ENCODE measurements around the gene G0S2.
A peak's percentile ranks its signal among the peaks of the same experiment; 100 is the strongest.
"Not testable (repeated sequence)": the region's sequence is repeated elsewhere in the genome, so short reads cannot be mapped to it uniquely, and the experiment has no call there.

Gene G0S2

DNA sequence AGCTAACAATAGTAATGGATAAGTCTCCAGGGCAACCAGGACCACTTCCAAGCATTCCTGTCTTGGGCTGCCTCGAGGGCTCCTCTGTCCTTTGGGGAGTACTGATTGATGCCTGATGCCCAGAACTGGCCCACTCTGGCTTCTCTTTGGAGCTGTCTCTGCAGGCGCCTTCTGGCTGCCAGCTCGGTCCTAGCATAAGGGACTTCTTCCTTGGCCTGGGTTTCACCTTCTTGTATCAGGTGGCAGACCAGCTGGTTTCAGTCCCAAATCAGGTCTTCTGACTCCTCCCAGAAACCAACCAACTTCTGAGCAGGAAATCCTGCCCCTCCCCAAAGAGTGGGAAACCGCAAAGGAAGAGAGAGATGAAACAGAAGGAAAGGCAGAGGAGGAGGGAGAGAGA lies 10.6 kb downstream of the G0S2 start:
- no peak for DNase-seq

DNA sequence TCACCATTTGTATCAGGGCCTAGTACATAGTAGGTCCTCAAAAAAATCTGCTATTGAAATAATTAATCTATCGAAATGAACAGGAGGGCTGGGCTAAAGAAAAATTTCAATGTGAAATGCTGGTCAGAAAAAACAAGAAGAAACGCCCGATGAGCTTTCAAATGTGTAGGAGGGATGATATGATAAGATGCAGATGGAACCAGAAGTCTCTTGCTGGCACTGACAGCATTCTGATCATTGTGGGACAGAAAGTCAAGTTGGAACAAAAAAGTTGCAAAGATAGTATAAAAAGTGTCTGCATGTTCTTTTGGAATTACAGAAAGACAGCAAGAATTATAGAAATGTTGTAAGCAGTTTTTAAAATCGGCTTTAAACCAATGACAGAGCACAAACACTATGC lies 11.1 kb downstream of the G0S2 start:
- no peak for DNase-seq

- no peak for DNase-seq
These were observed 13.6 kb downstream of the G0S2 start for GRCh38 chr1:209688746-209689234.

- DNase-seq = no peak
These were observed 14.3 kb downstream of the G0S2 start for GRCh38 chr1:209689477-209689876.

DNA sequence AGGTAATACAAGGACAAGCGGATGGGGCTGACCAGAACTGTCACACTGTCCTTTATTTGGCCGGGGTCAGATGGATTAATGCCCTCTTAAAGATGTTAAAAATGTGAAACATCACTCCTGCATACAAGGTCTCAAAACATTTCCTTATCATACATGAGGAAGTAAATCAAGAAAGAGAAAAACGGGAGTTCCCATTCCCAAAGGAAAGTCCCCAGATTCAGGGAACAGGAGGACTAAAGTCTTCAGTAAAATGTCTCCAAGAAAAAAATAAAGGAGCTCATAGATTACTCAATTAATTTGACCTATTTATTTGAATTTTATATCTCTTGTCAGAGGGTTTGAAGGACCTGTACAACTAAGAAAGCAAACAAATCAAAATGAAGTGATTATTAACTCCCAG lies 16.0 kb downstream of the G0S2 start:
- DNase-seq = no peak

DNA sequence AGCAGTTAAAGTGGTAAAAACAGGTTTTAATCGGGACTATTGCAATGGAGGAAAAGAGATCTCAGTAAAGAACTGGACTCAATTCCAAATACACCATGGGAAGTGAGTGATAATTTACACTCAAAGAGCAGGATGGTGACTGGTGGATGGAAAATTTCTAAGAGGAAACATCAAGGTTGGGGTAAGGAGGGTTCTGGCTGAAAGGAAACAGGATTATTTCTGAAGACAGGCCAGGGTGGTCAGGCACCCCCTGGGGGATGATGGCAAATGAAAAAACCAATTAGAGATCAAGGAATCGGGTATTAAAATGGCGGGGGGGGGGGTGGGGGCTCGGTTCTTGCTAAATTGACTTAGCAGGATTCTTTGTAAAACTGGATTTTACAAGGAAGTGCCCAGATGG lies 17.1 kb downstream of the G0S2 start:
- DNase-seq = no peak

DNA sequence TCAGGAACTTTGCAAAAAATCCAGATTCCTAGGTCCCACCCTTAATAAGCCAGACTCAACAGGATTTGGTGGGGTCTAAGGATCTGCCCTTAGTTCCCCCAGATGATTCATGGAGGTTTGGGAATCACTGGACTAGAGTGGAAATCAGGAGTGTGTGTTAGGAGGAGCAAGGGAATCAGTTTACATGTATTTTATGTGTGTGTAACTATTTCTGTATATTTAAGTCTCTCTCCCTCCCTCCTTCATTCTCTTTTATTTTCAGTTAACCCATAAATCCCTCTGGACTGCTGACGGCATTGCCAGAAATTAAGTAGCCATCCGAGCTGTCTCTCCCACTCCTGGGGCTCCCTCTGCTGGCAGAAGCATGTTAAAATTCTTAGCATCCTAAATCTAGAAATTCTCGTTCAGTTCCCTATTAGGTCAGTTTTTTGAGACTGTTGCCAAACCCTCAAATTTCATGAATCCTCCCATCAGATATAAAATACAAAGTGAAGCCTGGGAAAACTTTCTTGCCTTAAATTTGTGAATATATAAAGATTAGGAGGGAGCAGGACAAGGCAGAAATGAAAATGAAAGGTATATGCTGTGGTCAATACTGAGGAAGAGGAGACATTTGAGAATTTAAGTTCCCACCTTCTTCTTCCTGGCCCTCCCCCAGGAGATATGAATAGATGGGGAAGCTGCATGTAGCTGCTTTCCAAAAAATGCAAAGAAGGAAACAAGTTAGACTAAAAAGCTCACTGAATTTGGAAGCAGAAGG lies 17.7 kb downstream of the G0S2 start:
- DNase-seq = peak; percentile 78

- no peak for DNase-seq
These were observed 21.5 kb downstream of the G0S2 start for GRCh38 chr1:209696673-209697072.

DNA sequence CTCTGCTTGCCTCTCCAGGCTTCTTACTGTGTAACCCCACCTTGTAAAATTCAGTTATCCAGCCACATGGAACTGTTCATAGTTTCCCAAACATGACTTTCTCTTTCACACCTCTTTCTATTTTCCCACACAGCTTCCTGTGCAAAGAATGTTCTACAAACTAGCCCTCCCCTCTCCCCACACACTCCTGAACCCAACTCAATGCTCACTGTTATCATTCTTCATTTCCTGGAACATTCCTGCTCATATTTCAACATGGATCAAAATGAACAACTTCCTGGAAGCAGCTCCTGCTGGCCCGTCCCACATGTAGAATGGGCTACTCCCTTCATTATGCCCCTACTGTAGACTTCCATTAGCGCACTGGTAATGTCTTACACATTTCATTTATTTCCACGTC lies 21.9 kb downstream of the G0S2 start:
- no peak for DNase-seq

GRCh38 chr1:209700686-209701085 lies 25.5 kb downstream of the G0S2 start:
- DNase-seq = not testable (repeated sequence)

- DNase-seq = no peak
These were observed 27.6 kb downstream of the G0S2 start for GRCh38 chr1:209702832-209703231.

GRCh38 chr1:209703834-209704504 lies 28.8 kb downstream of the G0S2 start:
- DNase-seq = no peak

GRCh38 chr1:209704584-209704983 lies 29.4 kb downstream of the G0S2 start, which contains the start of gene HSD11B1:
Gene HSD11B1 (plus strand): TSS chr1:209704846. CDS start chr1:209704943, 97 bp downstream.
- DNase-seq = no peak

DNA sequence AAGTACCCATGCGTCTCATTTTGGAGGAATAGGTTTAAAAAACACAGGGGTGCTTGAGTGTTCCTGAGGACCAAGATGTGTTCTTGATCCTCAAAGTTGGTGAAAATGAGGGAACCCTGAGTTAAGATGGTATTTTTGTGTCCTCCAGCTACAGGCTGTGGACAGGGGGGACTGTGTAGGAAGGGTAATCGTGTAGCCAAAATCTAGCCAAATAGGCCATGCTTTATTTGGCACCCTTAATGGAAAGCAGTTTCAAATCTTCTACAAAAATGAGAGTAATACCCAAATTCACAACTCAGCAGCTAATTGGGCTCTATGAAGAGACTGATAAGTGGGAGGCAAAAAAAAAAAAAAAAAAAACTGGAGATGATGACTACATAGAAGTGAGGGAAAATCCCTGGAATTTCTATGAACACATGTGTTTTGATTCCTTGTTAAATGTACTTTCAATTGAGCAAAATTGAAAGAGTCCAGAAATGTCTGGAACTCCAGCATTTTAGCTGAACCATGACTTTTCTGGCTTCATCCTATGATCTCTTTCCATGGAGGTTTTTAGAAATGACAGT lies 29.9 kb downstream of the G0S2 start:
- no peak for DNase-seq

- DNase-seq = no peak
These were observed 31.4 kb downstream of the G0S2 start for GRCh38 chr1:209706622-209707021.

GRCh38 chr1:209707308-209707707 lies 32.1 kb downstream of the G0S2 start:
- no peak for DNase-seq

DNA sequence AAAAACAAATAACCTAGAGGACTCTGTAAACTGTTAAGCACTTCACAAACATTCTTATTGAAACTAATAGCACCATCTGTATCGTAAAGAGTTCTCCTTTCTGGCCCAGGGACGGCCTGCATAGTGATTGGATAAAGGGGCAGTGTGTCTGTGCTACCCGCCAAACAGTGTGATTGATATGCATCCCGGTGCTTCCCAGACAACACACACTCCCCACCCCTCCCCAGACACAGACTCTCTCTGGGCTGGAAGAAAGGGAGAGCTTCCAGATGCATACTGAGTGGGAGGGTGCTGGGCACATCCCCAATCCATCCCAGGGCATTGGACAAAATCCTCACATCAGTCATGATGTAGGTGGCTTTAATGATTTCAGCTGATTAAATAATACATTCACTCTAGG lies 33.1 kb downstream of the G0S2 start:
- DNase-seq = no peak

DNA sequence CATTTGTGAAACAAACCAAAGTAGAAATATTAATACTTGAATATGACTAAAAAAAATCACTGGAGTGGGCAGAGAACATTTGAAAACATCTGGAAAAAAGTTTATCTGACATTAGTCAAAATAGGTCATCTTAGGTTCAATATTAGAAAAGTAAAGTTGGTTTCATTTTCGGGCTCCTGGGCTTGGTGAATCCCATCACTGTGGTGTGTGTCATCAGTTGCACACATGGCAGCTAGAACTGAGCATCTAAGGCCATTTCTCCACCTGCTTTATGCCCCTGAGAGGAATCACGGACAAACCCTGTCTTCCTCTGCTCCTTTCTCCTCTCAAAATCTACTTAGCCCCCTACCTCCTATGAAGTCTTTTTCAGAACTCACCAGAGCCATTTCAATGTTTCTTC lies 34.9 kb downstream of the G0S2 start:
- no peak for DNase-seq

DNA sequence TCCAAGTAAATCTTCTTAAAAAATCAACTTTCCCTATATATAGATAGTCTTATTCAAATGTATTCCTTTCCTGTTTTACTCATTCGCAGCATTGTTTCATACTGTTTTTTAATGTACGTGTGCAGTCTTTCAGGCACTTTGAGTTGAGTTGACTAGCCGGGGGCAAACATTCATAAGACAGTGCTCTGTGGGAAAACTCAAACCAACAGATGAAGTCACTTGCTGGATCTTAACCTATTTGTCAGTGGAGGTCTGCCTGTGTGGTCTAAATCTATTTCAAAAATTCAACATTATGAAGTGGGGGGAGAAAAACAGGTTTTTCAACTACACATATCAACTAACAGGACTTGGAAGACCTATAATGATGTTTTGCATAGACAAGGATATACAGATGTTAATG lies 35.6 kb downstream of the G0S2 start:
- DNase-seq = no peak

GRCh38 chr1:209714338-209714737 lies 39.1 kb downstream of the G0S2 start:
- DNase-seq = no peak

- no peak for DNase-seq
These were observed 40.1 kb downstream of the G0S2 start for GRCh38 chr1:209715314-209715713.

- no peak for DNase-seq
These were observed 42.6 kb downstream of the G0S2 start for GRCh38 chr1:209717818-209718217.

DNA sequence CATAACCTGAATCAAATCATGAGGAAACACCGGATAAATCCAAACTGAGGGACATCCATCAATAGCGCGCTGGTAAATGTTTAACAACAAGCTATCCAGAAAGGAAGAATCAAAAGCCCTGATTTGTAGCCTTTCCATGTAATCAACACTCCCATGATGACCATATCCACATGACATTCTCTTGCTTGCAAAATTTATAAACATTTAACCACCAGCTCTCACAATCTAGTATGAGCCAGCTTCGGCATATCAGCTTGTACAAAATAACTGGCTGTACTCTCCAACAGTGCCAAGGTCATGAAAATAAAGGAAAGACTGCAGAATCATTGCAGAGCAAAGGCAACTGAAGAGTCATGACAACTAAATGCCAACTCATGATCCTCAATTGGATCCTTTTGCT lies 45.1 kb downstream of the G0S2 start:
- DNase-seq = no peak

GRCh38 chr1:209720826-209721225 lies 45.6 kb downstream of the G0S2 start:
- no peak for DNase-seq

All from NCI-H1694 treated with DMSO at 0.1 percent for 48 hours (cell line).